WI38 (cell line): ENCODE results near the gene AP5Z1.

ENCODE experiments used
- H3K4me3 ChIP-seq: 2 replicates; pipeline ENCODE4 v1.5.1; 2011; ENCODE audit warnings: low read depth, mild to moderate bottlenecking, control low read depth, low read length
- TF ChIP-seq, protein P1 (sequence below): IDR thresholded peaks from 2 replicates; pipeline ENCODE4 v1.5.1; 2012; ENCODE audit warnings: low read depth, mild to moderate bottlenecking, control low read depth, low read length

AP5Z1 gene

DNA sequence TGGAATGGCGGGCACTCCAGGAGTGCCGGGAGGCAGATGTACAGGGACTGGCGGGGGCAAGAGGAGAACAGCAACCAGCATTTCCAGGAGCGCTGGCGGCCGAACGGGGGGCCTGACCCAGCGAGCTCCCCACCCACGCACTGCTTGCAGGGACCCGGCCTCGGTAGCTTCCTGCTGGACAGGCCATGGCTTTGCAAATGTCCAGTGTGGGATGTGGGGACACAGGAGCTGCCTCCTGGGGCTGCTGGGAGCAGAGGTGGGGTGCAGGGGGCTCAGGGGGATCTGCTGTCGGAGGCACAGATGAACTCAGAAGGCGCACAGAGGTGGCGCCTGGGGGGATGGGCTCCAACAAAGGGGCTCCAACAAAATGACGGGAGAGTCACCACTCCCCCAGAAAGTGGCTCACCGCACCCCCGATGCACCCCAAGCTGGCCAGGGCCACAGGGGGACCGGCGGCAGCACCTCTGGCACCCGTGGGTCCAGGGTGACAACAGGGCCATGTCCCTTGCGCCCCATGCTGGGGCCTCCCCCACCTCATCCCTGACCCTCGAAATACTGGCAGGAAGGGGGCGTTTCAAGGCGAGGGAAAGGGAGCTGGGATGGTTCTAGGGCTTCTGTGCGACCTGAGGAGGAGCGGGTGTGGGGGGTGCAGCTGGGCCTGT lies 41.1 kb downstream of the AP5Z1 start:
- TF ChIP-seq, protein P1, sequence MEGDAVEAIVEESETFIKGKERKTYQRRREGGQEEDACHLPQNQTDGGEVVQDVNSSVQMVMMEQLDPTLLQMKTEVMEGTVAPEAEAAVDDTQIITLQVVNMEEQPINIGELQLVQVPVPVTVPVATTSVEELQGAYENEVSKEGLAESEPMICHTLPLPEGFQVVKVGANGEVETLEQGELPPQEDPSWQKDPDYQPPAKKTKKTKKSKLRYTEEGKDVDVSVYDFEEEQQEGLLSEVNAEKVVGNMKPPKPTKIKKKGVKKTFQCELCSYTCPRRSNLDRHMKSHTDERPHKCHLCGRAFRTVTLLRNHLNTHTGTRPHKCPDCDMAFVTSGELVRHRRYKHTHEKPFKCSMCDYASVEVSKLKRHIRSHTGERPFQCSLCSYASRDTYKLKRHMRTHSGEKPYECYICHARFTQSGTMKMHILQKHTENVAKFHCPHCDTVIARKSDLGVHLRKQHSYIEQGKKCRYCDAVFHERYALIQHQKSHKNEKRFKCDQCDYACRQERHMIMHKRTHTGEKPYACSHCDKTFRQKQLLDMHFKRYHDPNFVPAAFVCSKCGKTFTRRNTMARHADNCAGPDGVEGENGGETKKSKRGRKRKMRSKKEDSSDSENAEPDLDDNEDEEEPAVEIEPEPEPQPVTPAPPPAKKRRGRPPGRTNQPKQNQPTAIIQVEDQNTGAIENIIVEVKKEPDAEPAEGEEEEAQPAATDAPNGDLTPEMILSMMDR, result no peak
- no peak overlapping the region for H3K4me3 ChIP-seq

DNA sequence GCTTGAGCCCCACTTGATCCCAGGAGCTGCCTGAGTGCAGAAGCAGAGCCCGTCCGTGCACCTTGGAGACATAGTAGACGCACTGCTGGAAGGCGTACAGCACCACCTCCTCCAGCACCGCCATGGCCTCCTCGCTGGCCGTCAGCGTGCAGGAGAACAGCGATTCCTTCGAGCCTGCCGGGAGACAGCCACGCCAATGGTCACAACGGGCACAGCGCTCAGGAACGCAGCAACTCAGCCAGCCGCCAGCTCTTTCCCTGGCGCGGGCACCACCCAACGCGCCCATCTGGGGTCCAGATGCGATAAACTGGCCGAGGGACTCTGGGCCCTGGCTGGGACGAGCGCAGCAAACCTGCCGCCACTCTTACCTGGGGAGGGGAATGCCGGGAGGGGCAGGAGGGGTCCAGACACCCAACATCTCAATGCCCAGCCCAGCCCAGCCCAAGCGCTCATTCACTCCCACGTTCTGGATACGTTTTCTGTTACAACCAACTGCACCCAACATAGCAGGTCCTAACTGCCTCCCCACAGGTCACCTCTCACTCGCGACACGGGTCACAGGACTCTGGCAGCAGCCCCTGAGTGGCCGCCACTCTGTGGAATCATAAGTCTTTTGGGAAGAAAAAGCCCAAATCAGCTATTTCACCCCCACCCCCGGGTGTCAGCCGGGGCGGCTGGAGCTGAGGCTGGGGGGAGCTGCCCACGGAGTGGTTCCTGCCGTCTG lies 41.9 kb downstream of the AP5Z1 start:
- TF ChIP-seq, protein P1, result no peak
- H3K4me3 ChIP-seq, result no peak overlapping the region

DNA sequence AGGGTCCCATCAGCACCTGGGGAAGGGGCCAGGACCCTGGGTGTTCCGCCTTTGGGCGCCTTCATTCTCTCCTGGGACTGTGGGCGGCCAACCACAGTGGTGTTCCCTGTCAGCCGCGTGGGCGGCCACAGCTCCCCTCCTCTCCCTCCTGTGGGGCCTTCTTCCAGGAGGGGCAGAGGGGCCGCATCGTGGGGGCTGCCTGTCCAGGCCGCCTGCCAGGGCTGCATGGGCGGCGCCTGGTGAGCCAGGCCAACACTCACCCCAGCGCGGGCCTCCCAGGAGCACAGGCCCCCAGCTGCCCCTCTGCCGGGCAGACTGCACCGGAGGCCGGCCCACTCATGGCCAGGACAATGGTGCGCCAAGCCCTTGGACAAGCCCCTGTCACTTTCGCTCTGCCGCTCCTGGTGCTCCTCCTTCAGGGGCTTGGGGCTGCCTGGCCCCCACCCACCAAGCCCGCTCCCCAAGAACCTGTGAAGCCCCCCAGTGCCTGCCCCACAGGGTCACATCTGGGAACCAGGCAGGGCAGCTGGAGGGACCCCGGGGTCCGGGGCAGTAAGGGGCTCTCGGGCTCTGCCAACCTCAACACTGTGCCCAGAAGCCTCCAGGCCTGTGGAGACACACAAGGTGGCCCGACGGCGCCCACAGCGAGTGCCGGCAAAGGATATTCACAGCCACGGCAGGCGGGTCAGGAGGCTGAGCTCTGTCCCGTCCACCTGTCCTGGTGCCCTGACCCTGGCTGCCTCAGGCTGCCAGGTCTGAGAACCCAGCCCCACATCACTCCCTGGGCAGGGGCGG lies 42.8 kb downstream of the AP5Z1 start:
- TF ChIP-seq, protein P1, result no peak
- no peak overlapping the region for H3K4me3 ChIP-seq

DNA sequence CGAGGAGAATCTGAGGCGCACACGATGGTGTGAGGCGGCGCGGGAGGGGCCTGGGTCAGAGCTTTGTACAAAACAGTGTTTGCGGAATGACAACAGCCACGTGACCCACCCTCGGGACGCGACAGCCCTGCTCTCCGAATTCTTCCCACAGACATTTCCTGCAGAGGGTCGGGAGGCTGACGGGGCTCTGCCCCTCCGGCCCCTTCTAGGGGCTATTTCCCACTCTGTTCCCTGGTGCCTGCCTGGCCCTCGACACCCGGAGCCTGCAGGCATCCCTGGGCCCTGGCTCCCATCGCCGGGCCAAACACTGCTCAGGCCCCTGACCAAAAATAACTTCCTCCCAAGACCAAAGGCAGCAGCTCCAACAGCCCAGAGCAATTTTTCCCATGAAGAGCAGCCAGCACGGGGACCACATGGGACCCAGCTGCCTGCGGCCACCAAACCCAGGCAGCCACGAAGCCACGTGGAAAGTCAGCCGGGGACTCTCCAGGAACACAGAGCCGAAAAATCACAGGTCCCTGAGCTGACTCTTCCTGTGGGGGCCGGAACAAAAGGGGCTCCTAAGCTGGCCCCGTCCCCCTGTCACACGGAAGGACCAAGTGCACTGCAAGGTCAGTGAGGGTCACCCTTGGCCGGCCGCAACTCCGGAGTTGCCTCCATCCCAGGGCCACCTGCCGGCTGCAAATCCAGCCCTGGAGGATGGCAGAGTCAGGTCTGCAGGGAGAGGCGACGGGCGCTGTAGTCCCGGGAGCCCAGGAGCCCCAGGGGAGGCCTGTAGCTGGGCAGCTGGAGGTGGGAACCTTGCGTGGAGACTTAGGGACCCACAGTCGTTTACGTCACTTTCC lies 44.4 kb downstream of the AP5Z1 start:
- no peak overlapping the region for H3K4me3 ChIP-seq
- TF ChIP-seq, protein P1, result no peak

DNA sequence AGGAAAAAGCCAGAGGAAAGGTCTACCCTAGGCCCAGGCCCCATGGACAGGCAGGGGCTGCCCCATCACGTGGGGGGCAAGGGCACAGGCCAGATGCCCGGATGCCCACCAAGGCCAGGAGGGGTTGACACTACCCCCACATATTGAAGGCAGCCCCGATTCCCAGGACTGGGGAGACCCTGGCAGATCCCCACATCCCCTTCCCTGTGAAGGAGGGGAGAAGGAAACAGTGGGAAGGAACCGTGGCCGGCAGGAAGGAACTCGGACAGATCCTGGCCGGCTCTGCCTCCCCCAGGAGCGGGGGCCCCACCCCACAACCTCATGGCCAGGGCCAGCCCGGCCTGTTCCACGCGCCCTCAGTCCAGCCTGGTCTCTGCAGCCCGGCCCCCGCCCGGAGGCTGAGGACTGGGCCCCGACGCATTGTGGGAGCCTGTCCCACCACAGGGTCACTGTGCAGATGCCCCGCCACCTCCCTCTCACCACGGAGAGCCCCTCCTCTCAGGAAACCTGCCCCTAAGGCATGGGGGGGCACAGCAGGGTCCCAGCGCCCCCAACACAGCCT lies 45.1 kb downstream of the AP5Z1 start:
- TF ChIP-seq, protein P1, result no peak
- no peak overlapping the region for H3K4me3 ChIP-seq

DNA sequence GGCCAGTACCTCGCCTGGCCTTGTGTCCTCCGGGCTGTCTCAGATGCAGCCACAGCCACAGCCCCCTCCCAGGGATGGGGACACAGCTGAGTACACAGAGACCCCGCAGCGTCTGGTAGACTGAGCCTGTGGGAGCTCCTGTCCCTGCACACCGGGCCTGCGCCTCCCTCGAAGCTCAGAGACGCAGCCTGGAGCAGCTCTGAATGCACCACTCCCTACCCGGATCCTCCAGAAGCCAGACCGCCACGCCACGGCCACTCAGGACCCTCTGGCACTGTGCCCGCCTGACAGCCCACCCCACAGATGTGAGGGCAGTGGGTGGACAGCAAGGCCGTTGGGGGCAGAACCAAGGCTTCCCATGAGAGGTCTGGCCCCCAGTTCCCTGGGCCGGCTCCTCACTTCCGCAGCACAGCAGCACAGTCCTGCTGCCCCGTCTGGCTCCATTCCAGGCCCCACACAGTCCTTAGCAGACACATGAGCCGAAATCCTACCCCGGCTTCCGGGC lies 45.6 kb downstream of the AP5Z1 start:
- TF ChIP-seq, protein P1, result no peak
- no peak overlapping the region for H3K4me3 ChIP-seq
